K562 (cell line): ENCODE results near the gene VSTM2B. TPM values are rescaled to one million over a fixed set of nuclear protein-coding genes. Genes with fewer than 3 reads are reported as not detected.

Experiments
- ELF2 ChIP-seq: fragments of 250-450 bp; sonication (Bioruptor Pico); IDR thresholded peaks from 2 replicates; pipeline ENCODE4 v1.5.0; 2021; ENCODE audit warnings: mild to moderate bottlenecking
- ERF ChIP-seq: fragments of 450-650 bp; formaldehyde crosslinking; IDR thresholded peaks from 2 replicates; pipeline ENCODE4 v1.4.0; 2020; ENCODE audit warnings: mild to moderate bottlenecking, mixed read lengths
- FOXJ2 ChIP-seq: fragments of 200-800 bp; sonication (Bioruptor generic); IDR thresholded peaks from 2 replicates; pipeline ENCODE4 v1.6.1; 2016; ENCODE audit warnings: missing genetic modification characterization, missing compliant biosample characterization
- GTF2F1 ChIP-seq: IDR thresholded peaks from 2 replicates; pipeline ENCODE4 v1.6.1; 2011; ENCODE audit warnings: low read depth, low read length, improper control_type of control experiment
- HNRNPK ChIP-seq: fragments of 200-400 bp; formaldehyde crosslinking; IDR thresholded peaks from one replicate; pipeline ENCODE4 v1.6.1; 2018; ENCODE audit warnings: mild to moderate bottlenecking, low read depth, low read length; ENCODE audit not compliant: poor library complexity, severe bottlenecking
- KLF10 ChIP-seq: fragments of 250-450 bp; sonication (Bioruptor Pico); IDR thresholded peaks from 2 replicates; pipeline ENCODE4 v1.6.1; 2021; ENCODE audit warnings: matching md5 sums
- NCOA1 ChIP-seq: fragments of 450-650 bp; IDR thresholded peaks from 2 replicates; pipeline ENCODE4 v1.6.1; 2016; ENCODE audit warnings: low read depth
- PYGO2 ChIP-seq: fragments of 450-650 bp; IDR thresholded peaks from 2 replicates; pipeline ENCODE4 v1.6.1; 2016; ENCODE audit warnings: mild to moderate bottlenecking, missing genetic modification characterization, moderate library complexity, missing compliant biosample characterization
- YY1 ChIP-seq, 3 experiments: IDR thresholded peaks; 2 replicates each; pipeline ENCODE4 v1.6.1; 2011; ENCODE audit warnings: low read length in 2 of 3, mild to moderate bottlenecking in 2 of 3, moderate library complexity in 2 of 3, borderline replicate concordance in 1 of 3, control low read depth in 1 of 3, low read depth in 1 of 3; ENCODE audit not compliant: insufficient read depth in 3 of 3, insufficient replicate concordance in 2 of 3, control insufficient read depth in 1 of 3, insufficient read length in 1 of 3; ENCODE audit errors: extremely low read depth in 1 of 3
- ZNF124 ChIP-seq: sonication (generic); formaldehyde crosslinking; IDR thresholded peaks from 2 replicates; pipeline ENCODE4 v1.8.1; 2022; ENCODE audit warnings: missing genetic modification reagents
- ZNF785 ChIP-seq: fragments of 250-450 bp; sonication (Bioruptor Pico); IDR thresholded peaks from 2 replicates; pipeline ENCODE4 v1.4.0; 2020; ENCODE audit warnings: mild to moderate bottlenecking
- polyA plus RNA-seq, 8 experiments: library from polyadenylated mRNA; depleted of rRNA in 4 of 8; stranded (reverse) in 5 of 8; unstranded in 3 of 8; fragments of >200 nt; fragmentation: Nextera tagmentation in 2 of 8; fragmentation: Illumina TruSeq in 1 of 8; extraction: Ambion mirVana in 2 of 8; extraction: Trizol in 1 of 8; gene quantifications; 2 replicates each; pipeline versions ENCODE4 v1.2.1 to v1.2.3, GENCODE V29; 2011 to 2014; ENCODE audit warnings: inconsistent platforms in 1 of 8, missing spikeins in 1 of 8
- total RNA-seq, 7 experiments: library from RNA; depleted of rRNA in 6 of 7; stranded (reverse); fragments of >200 nt in 6 of 7; fragmentation: Illumina TruSeq in 2 of 7; extraction: Trizol in 2 of 7; gene quantifications; 2 replicates each; pipeline versions ENCODE4 v1.2.1 to v1.2.3, GENCODE V29; 2011 to 2021; ENCODE audit warnings: low replicate concordance in 1 of 7
- TF ChIP-seq, protein P1 (sequence below): fragments of 450-650 bp; IDR thresholded peaks from 2 replicates; pipeline ENCODE4 v1.6.1; 2018; ENCODE audit warnings: mild to moderate bottlenecking, low read depth; ENCODE audit not compliant: partially characterized antibody
- TF ChIP-seq, protein P2 (sequence below): fragments of 450-650 bp; IDR thresholded peaks from 2 replicates; pipeline ENCODE4 v1.6.1; 2018; ENCODE audit not compliant: partially characterized antibody
- TF ChIP-seq, protein P3 (sequence below): fragments of 450-650 bp; IDR thresholded peaks from 2 replicates; pipeline ENCODE4 v1.6.1; 2014; ENCODE audit warnings: low read depth, mild to moderate bottlenecking, moderate library complexity, borderline replicate concordance
- TF ChIP-seq, protein P4 (sequence below): fragments of 450-650 bp; IDR thresholded peaks from 2 replicates; pipeline ENCODE4 v1.6.1; 2017; ENCODE audit warnings: antibody characterized with exemption, mild to moderate bottlenecking

The VSTM2B gene
- total and polyA plus RNA-seq, 9 of the 15 experiments (the other 6 are each of a cell fraction or from before 2014, with no cell fraction given), result not detected

DNA sequence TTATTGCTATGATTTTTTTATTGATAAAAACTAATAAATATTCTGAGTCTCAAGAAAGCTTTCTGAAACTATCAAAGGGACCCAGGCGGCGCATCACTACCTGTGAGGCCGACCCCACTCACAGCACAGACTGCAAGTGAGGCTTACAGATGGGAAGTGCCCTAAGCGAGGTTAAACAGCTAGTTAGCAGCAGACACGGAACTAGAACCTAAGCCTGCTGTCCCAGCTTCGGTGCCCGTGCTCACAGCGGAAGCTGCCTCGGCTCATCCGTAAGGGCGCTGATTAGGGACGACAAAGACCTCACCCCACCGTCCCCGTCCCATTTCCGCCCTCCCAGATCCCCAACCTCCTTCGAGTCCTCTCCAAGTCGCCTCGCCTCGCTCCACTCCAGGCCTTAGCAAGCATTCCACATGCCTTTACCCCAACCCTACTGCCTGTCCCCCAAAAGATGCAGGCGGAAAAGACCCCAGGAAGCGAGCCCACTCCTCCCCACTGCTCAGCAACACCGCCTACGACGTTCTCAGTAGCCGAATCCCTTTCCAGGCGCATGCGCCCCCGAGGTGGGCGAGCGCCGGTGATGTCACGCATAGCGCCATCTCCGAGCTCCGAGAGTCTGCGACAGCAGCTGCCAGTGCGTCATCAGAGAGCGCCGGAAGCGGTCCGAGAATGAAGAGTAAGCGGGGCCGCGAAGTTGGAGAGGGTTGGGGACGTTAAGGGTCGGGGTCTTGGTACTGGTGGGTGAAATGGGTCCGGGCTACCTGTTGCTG lies 80.0 kb downstream of the VSTM2B start, which contains the start of gene POP4 (continued):
- TF ChIP-seq KLF10 (CRISPR knock-in tag) (no peak), ZNF124 (CRISPR knock-in tag) (no peak), YY1 (IDR thresholded peaks at IDR 0.05; ENCODE audit: borderline replicate concordance in 1 of 3, control insufficient read depth in 1 of 3, extremely low read depth in 1 of 3, insufficient read depth in 3 of 3, insufficient read length in 1 of 3, insufficient replicate concordance in 2 of 3, low read depth in 1 of 3, low read length in 2 of 3) (peak in 2 of 3 experiments; percentile 67 to 73), ZNF785 (CRISPR knock-in tag) (no peak), NCOA1 (0 out of 2 replicates have a peak, but pooled peaks have one; percentile 45), FOXJ2 (tag) (0 out of 2 replicates have a peak, but pooled peaks have one; percentile 17), GTF2F1 (peak; percentile 52; the same call in 1 of the 2 replicates), ELF2 (CRISPR knock-in tag) (peak; percentile 100), HNRNPK (no peak), ERF (no peak), PYGO2 (tag) (no peak)
- TF ChIP-seq, protein P1, sequence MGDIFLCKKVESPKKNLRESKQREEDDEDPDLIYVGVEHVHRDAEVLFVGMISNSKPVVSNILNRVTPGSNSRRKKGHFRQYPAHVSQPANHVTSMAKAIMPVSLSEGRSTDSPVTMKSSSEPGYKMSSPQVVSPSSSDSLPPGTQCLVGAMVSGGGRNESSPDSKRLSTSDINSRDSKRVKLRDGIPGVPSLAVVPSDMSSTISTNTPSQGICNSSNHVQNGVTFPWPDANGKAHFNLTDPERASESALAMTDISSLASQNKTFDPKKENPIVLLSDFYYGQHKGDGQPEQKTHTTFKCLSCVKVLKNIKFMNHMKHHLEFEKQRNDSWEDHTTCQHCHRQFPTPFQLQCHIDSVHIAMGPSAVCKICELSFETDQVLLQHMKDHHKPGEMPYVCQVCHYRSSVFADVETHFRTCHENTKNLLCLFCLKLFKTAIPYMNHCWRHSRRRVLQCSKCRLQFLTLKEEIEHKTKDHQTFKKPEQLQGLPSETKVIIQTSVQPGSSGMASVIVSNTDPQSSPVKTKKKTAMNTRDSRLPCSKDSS, result no peak
- TF ChIP-seq, protein P2, sequence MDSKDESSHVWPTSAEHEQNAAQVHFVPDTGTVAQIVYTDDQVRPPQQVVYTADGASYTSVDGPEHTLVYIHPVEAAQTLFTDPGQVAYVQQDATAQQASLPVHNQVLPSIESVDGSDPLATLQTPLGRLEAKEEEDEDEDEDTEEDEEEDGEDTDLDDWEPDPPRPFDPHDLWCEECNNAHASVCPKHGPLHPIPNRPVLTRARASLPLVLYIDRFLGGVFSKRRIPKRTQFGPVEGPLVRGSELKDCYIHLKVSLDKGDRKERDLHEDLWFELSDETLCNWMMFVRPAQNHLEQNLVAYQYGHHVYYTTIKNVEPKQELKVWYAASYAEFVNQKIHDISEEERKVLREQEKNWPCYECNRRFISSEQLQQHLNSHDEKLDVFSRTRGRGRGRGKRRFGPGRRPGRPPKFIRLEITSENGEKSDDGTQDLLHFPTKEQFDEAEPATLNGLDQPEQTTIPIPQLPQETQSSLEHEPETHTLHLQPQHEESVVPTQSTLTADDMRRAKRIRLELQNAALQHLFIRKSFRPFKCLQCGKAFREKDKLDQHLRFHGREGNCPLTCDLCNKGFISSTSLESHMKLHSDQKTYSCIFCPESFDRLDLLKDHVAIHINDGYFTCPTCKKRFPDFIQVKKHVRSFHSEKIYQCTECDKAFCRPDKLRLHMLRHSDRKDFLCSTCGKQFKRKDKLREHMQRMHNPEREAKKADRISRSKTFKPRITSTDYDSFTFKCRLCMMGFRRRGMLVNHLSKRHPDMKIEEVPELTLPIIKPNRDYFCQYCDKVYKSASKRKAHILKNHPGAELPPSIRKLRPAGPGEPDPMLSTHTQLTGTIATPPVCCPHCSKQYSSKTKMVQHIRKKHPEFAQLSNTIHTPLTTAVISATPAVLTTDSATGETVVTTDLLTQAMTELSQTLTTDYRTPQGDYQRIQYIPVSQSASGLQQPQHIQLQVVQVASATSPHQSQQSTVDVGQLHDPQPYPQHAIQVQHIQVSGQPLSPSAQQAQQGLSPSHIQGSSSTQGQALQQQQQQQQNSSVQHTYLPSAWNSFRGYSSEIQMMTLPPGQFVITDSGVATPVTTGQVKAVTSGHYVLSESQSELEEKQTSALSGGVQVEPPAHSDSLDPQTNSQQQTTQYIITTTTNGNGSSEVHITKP, result peak; percentile 43
- TF ChIP-seq, protein P3, sequence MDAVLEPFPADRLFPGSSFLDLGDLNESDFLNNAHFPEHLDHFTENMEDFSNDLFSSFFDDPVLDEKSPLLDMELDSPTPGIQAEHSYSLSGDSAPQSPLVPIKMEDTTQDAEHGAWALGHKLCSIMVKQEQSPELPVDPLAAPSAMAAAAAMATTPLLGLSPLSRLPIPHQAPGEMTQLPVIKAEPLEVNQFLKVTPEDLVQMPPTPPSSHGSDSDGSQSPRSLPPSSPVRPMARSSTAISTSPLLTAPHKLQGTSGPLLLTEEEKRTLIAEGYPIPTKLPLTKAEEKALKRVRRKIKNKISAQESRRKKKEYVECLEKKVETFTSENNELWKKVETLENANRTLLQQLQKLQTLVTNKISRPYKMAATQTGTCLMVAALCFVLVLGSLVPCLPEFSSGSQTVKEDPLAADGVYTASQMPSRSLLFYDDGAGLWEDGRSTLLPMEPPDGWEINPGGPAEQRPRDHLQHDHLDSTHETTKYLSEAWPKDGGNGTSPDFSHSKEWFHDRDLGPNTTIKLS, result peak; percentile 67; the same call in 1 of the 2 replicates
- TF ChIP-seq, protein P4, sequence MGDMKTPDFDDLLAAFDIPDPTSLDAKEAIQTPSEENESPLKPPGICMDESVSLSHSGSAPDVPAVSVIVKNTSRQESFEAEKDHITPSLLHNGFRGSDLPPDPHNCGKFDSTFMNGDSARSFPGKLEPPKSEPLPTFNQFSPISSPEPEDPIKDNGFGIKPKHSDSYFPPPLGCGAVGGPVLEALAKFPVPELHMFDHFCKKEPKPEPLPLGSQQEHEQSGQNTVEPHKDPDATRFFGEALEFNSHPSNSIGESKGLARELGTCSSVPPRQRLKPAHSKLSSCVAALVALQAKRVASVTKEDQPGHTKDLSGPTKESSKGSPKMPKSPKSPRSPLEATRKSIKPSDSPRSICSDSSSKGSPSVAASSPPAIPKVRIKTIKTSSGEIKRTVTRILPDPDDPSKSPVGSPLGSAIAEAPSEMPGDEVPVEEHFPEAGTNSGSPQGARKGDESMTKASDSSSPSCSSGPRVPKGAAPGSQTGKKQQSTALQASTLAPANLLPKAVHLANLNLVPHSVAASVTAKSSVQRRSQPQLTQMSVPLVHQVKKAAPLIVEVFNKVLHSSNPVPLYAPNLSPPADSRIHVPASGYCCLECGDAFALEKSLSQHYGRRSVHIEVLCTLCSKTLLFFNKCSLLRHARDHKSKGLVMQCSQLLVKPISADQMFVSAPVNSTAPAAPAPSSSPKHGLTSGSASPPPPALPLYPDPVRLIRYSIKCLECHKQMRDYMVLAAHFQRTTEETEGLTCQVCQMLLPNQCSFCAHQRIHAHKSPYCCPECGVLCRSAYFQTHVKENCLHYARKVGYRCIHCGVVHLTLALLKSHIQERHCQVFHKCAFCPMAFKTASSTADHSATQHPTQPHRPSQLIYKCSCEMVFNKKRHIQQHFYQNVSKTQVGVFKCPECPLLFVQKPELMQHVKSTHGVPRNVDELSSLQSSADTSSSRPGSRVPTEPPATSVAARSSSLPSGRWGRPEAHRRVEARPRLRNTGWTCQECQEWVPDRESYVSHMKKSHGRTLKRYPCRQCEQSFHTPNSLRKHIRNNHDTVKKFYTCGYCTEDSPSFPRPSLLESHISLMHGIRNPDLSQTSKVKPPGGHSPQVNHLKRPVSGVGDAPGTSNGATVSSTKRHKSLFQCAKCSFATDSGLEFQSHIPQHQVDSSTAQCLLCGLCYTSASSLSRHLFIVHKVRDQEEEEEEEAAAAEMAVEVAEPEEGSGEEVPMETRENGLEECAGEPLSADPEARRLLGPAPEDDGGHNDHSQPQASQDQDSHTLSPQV, result no peak
